ENCODE data around the gene TRAF3.

Gene TRAF3

GRCh38 chr14:102939329-102939728 lies 162.1 kb downstream of the TRAF3 start:
- DNase-seq (ENCODE audit: low read depth) = no peak

- no peak for DNase-seq (ENCODE audit: low read depth)
Observed at GRCh38 chr14:102939820-102940561, 162.7 kb downstream of the TRAF3 start.

- no peak for DNase-seq (ENCODE audit: low read depth)
Observed at GRCh38 chr14:102940729-102941362, 163.6 kb downstream of the TRAF3 start.

GRCh38 chr14:102941419-102942011 lies 164.3 kb downstream of the TRAF3 start:
- DNase-seq (ENCODE audit: low read depth) = no peak

- DNase-seq (ENCODE audit: low read depth) = no peak
Observed at GRCh38 chr14:102942069-102942468, 164.8 kb downstream of the TRAF3 start.

GRCh38 chr14:102943454-102943853 lies 166.2 kb downstream of the TRAF3 start:
- DNase-seq (ENCODE audit: low read depth) = no peak

- no peak for DNase-seq (ENCODE audit: low read depth)
Observed at GRCh38 chr14:102943979-102944378, 166.7 kb downstream of the TRAF3 start.

- no peak for DNase-seq (ENCODE audit: low read depth)
Observed at GRCh38 chr14:102944448-102945330, 167.4 kb downstream of the TRAF3 start.

GRCh38 chr14:102945346-102946130 lies 168.3 kb downstream of the TRAF3 start:
- DNase-seq (ENCODE audit: low read depth) = no peak

- DNase-seq (ENCODE audit: low read depth) = no peak
Observed at GRCh38 chr14:102947321-102948103, 170.3 kb downstream of the TRAF3 start.

- no peak for DNase-seq (ENCODE audit: low read depth)
Observed at GRCh38 chr14:102948698-102949061, 171.4 kb downstream of the TRAF3 start.

GRCh38 chr14:102949062-102949800 lies 172.0 kb downstream of the TRAF3 start:
- DNase-seq (ENCODE audit: low read depth) = no peak

- peak; percentile 77 for DNase-seq (ENCODE audit: low read depth)
Observed at GRCh38 chr14:102949801-102950451, 172.7 kb downstream of the TRAF3 start.

- no peak for DNase-seq (ENCODE audit: low read depth)
Observed at GRCh38 chr14:102951034-102951433, 173.8 kb downstream of the TRAF3 start.

GRCh38 chr14:102951799-102952198 lies 174.6 kb downstream of the TRAF3 start:
- DNase-seq (ENCODE audit: low read depth) = no peak

- no peak for DNase-seq (ENCODE audit: low read depth)
Observed at GRCh38 chr14:102952276-102952675, 175.0 kb downstream of the TRAF3 start.

GRCh38 chr14:102953100-102953499 lies 175.9 kb downstream of the TRAF3 start:
- no peak for DNase-seq (ENCODE audit: low read depth)

GRCh38 chr14:102954081-102954789 lies 177.0 kb downstream of the TRAF3 start:
- no peak for DNase-seq (ENCODE audit: low read depth)

Data from fibroblast of gingiva (primary cell).